ENCODE data around the gene APOH.

DNA sequence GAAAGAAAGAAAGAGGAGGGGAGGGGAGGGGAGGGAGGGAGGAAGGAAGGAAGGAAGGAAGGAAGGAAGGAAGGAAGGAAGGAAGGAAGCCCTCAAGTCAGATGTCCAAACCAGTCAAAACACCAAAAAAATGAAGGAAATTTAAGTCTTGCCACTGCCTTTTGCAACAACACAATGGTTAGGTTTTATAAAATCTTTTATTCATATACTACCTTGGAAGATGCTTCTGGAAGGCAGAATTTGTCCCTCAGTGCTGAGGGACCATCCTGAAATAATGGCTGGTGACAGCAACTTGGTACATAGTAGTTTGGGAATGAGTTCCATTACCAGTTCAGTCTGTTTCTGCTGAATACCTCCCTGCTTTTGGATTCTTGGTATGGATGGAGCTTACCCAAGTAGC lies 7.9 kb downstream of the APOH start:
- TF ChIP-seq ZNF274 (IDR thresholded peaks at IDR 0.05; ENCODE audit: low read depth, low read length), result no peak
- no peak for TF ChIP-seq SUZ12 (IDR thresholded peaks at IDR 0.05; ENCODE audit: extremely low read depth, insufficient read depth, insufficient read length)
- TF ChIP-seq YY1 (IDR thresholded peaks at IDR 0.05; ENCODE audit: insufficient read depth, insufficient read length), result no peak

Measured in NT2/D1 (cell line).